H1 (cell line): ENCODE data around the gene INF2. TPM values are rescaled to one million over a fixed set of nuclear protein-coding genes. Genes with fewer than 3 reads are reported as not detected.

Source experiments
- CTCF ChIA-PET: fragments of 300-600 bp; sonication (Branson Sonifier 250); formaldehyde crosslinking; loops from one replicate; lab custom pipeline; 2021; ENCODE audit not compliant: partially characterized antibody; lab: Charles Lee
- POLR2A ChIA-PET: fragments of 300-600 bp; sonication (Branson Sonifier 250); formaldehyde crosslinking; loops from one replicate; lab custom pipeline; 2021; ENCODE audit warnings: inconsistent platforms; ENCODE audit not compliant: partially characterized antibody; lab: Charles Lee
- DNase-seq, 2 experiments: peaks; one replicate each; pipeline versions ENCODE4 v3.0.0 to v3.0.0-alpha.2; 2010 to 2022; ENCODE audit warnings: low spot score in 2 of 2, low read depth in 1 of 2, mixed read lengths in 1 of 2
- FAIRE-seq: peaks from 2 replicates; lab custom pipeline; 2011; peaks lifted over from hg19 to GRCh38; lab: Jason Lieb, UNC
- H2AFZ ChIP-seq: 2 replicates; pipeline ENCODE4 v1.8.1; 2012; ENCODE audit warnings: low read length, inconsistent platforms
- H2AK5ac ChIP-seq: 2 replicates; pipeline ENCODE4 v1.6.1; 2013; ENCODE audit warnings: low read depth, low read length
- H2BK120ac ChIP-seq: replicated peaks from 2 replicates; pipeline ENCODE3; 2013; ENCODE audit warnings: low read depth, low read length, inconsistent platforms
- H2BK12ac ChIP-seq: 2 replicates; pipeline ENCODE4 v1.6.1; 2013; ENCODE audit warnings: low read depth, low read length
- H2BK15ac ChIP-seq: 2 replicates; pipeline ENCODE4 v1.6.1; 2013; ENCODE audit warnings: low read length
- H2BK20ac ChIP-seq: 2 replicates; pipeline ENCODE4 v1.6.1; 2013; ENCODE audit warnings: low read length
- H2BK5ac ChIP-seq: 2 replicates; pipeline ENCODE4 v1.6.1; 2013; ENCODE audit warnings: low read depth, low read length
- H3K14ac ChIP-seq: 2 replicates; pipeline ENCODE4 v1.6.1; 2013; ENCODE audit warnings: inconsistent platforms; ENCODE audit not compliant: insufficient read length
- H3K18ac ChIP-seq: 2 replicates; pipeline ENCODE4 v1.6.1; 2013; ENCODE audit warnings: low read length; ENCODE audit errors: extremely low read depth
- H3K23ac ChIP-seq: 2 replicates; pipeline ENCODE4 v1.6.1; 2013; ENCODE audit warnings: inconsistent platforms; ENCODE audit not compliant: insufficient read length
- H3K23me2 ChIP-seq: 2 replicates; pipeline ENCODE4 v1.6.1; 2013; ENCODE audit warnings: low read depth, low read length
- H3K27ac ChIP-seq: 2 replicates; pipeline ENCODE4 v1.6.1; 2011; ENCODE audit warnings: low read depth, low read length, inconsistent platforms
- H3K27me3 ChIP-seq, 4 experiments: replicated peaks in 1 of 4; 1 replicate in 1 of 4; 2 replicates in 3 of 4; pipeline versions ENCODE4 v1.6.1 to v1.8.1; 2011 to 2013; ENCODE audit warnings: low read length in 3 of 4, mild to moderate bottlenecking in 3 of 4, inconsistent platforms in 2 of 4, mixed read lengths in 2 of 4, moderate library complexity in 1 of 4; ENCODE audit not compliant: control insufficient read depth in 3 of 4, insufficient read depth in 3 of 4; ENCODE audit errors: extremely low read depth in 1 of 4
- H3K36me3 ChIP-seq, 4 experiments: 2 replicates each; pipeline versions ENCODE4 v1.6.1 to v1.8.1; 2011 to 2013; ENCODE audit warnings: mild to moderate bottlenecking in 4 of 4, low read length in 3 of 4, moderate library complexity in 2 of 4, control low read depth in 1 of 4, inconsistent platforms in 1 of 4; ENCODE audit not compliant: insufficient read depth in 4 of 4, control insufficient read depth in 2 of 4
- H3K4ac ChIP-seq: replicated peaks from 2 replicates; pipeline ENCODE3; 2013; ENCODE audit warnings: low read length, low read depth, mixed read lengths, inconsistent platforms; ENCODE audit not compliant: insufficient read length
- H3K4me1 ChIP-seq, 4 experiments: replicated peaks in 1 of 4; 1 replicate in 1 of 4; 2 replicates in 3 of 4; pipeline versions ENCODE4 v1.6.1 to v1.8.1; 2011 to 2013; ENCODE audit warnings: low read length in 3 of 4, inconsistent platforms in 2 of 4, mixed read lengths in 1 of 4; ENCODE audit not compliant: insufficient read depth in 4 of 4, control insufficient read depth in 3 of 4
- H3K4me2 ChIP-seq, 2 experiments: 2 replicates each; pipeline versions ENCODE4 v1.6.1 to v1.8.1; 2011 to 2013; ENCODE audit warnings: low read depth in 2 of 2, low read length in 2 of 2, control low read depth in 1 of 2, inconsistent platforms in 1 of 2, mild to moderate bottlenecking in 1 of 2; ENCODE audit not compliant: insufficient read depth in 1 of 2
- H3K4me3 ChIP-seq, 4 experiments: fragments of 200-600, 300-600 bp in 1 of 4; sonication (generic), shearing (Covaris generic), sonication (Bioruptor Twin) in 1 of 4; 2 replicates each; pipeline versions ENCODE4 v1.5.1 to v1.8.1; 2011 to 2016; ENCODE audit warnings: low read length in 4 of 4, low read depth in 3 of 4, control low read depth in 2 of 4, inconsistent platforms in 2 of 4, mild to moderate bottlenecking in 2 of 4, mixed read lengths in 1 of 4, moderate library complexity in 1 of 4; ENCODE audit not compliant: insufficient read depth in 2 of 4; ENCODE audit errors: extremely low read depth in 1 of 4
- H3K56ac ChIP-seq: replicated peaks from 2 replicates; pipeline ENCODE3; 2013; ENCODE audit warnings: low read depth, mild to moderate bottlenecking, mixed read lengths, low read length, inconsistent platforms; ENCODE audit not compliant: insufficient read length
- H3K79me1 ChIP-seq: 2 replicates; pipeline ENCODE4 v1.6.1; 2013; ENCODE audit warnings: low read depth, low read length, control low read depth
- H3K79me2 ChIP-seq, 2 experiments: 2 replicates each; pipeline versions ENCODE4 v1.6.1 to v1.8.1; 2012 to 2013; ENCODE audit warnings: low read length in 2 of 2, mild to moderate bottlenecking in 2 of 2, inconsistent platforms in 1 of 2; ENCODE audit not compliant: insufficient read depth in 2 of 2, control insufficient read depth in 1 of 2
- H3K9ac ChIP-seq, 4 experiments: replicated peaks in 1 of 4; 1 replicate in 1 of 4; 2 replicates in 3 of 4; pipeline versions ENCODE4 v1.6.1 to v1.8.1; 2011 to 2013; ENCODE audit warnings: low read depth in 3 of 4, low read length in 3 of 4, control low read depth in 2 of 4, mild to moderate bottlenecking in 2 of 4, moderate library complexity in 2 of 4, inconsistent platforms in 1 of 4; ENCODE audit errors: extremely low read depth in 1 of 4
- H3K9me3 ChIP-seq, 2 experiments: 2 replicates each; pipeline versions ENCODE4 v1.6.1 to v1.8.1; 2012 to 2013; ENCODE audit warnings: mild to moderate bottlenecking in 2 of 2, moderate library complexity in 2 of 2, control low read depth in 1 of 2, inconsistent platforms in 1 of 2, low read depth in 1 of 2, low read length in 1 of 2, mixed read lengths in 1 of 2; ENCODE audit not compliant: insufficient read depth in 2 of 2
- H4K20me1 ChIP-seq, 2 experiments: replicated peaks in 1 of 2; 2 replicates each; pipeline versions ENCODE3 to v1.8.1; 2011 to 2013; ENCODE audit warnings: inconsistent platforms in 2 of 2, low read length in 2 of 2, mild to moderate bottlenecking in 1 of 2; ENCODE audit not compliant: insufficient read depth in 2 of 2, control insufficient read depth in 1 of 2
- H4K5ac ChIP-seq: 2 replicates; pipeline ENCODE4 v1.6.1; 2013; ENCODE audit warnings: low read length, low read depth, mixed read lengths, inconsistent platforms; ENCODE audit not compliant: insufficient read length
- H4K8ac ChIP-seq: 2 replicates; pipeline ENCODE4 v1.8.0; 2013; ENCODE audit warnings: mild to moderate bottlenecking, moderate library complexity, low read length, inconsistent platforms; ENCODE audit not compliant: insufficient read depth; ENCODE audit errors: extremely low read depth
- H4K91ac ChIP-seq: replicated peaks from 2 replicates; pipeline ENCODE3; 2013; ENCODE audit warnings: low read length, mixed read lengths, inconsistent platforms; ENCODE audit not compliant: insufficient read length
- CBX5 ChIP-seq: fragments of 300-800, 300-1000 bp; sonication (generic); IDR thresholded peaks from 2 replicates; pipeline ENCODE4 v1.7.1; 2016; ENCODE audit warnings: antibody characterized with exemption, low read length, low read depth
- GTF2F1 ChIP-seq: IDR thresholded peaks from 2 replicates; pipeline ENCODE4 v1.6.1; 2012; ENCODE audit warnings: low read depth, low read length, improper control_type of control experiment, borderline replicate concordance
- RBBP5 ChIP-seq: IDR thresholded peaks from 2 replicates; pipeline ENCODE4 v1.7.1; 2012; ENCODE audit warnings: low read depth, mild to moderate bottlenecking, inconsistent platforms, low read length, moderate library complexity, borderline replicate concordance
- RFX5 ChIP-seq: IDR thresholded peaks from 2 replicates; pipeline ENCODE4 v1.6.1; 2011; ENCODE audit warnings: low read depth, low read length, improper control_type of control experiment, borderline replicate concordance
- SIX5 ChIP-seq: IDR thresholded peaks from 2 replicates; pipeline ENCODE4 v1.6.1; 2011; ENCODE audit warnings: mild to moderate bottlenecking, low read depth, low read length
- SRF ChIP-seq: IDR thresholded peaks from 2 replicates; pipeline ENCODE4 v1.6.1; 2011; ENCODE audit warnings: mild to moderate bottlenecking, low read depth, low read length, moderate library complexity
- TBP ChIP-seq: IDR thresholded peaks from 2 replicates; pipeline ENCODE4 v1.6.1; 2011; ENCODE audit warnings: low read depth, low read length, improper control_type of control experiment
- TEAD4 ChIP-seq: IDR thresholded peaks from 2 replicates; pipeline ENCODE4 v1.6.1; 2012; ENCODE audit warnings: low read depth, low read length, inconsistent platforms, mixed read lengths
- WGBS, 2 experiments: shearing (Covaris generic) in 1 of 2; methylation state at CpG; one replicate each; pipeline versions ENCODE4 v1.1.6 to v1.1.7; 2013 to 2015; ENCODE audit warnings: low lambda C conversion rate in 2 of 2, mixed read lengths in 2 of 2, inconsistent platforms in 1 of 2, low coverage in 1 of 2, missing lambda C conversion rate in 1 of 2; ENCODE audit not compliant: insufficient replicate concordance in 2 of 2, insufficient coverage in 1 of 2, insufficient read length in 1 of 2; ENCODE audit errors: extremely low coverage in 1 of 2, missing lambda C conversion rate in 1 of 2; 5-methylcytosine and 5-hydroxymethylcytosine counted together
- polyA plus RNA-seq, 7 experiments: library from polyadenylated mRNA; depleted of rRNA in 3 of 7; stranded (reverse) in 5 of 7; unstranded in 2 of 7; fragments of >200 nt in 5 of 7; fragments of 200-250 nt in 2 of 7; gene quantifications; 1 replicate in 5 of 7; 2 replicates in 1 of 7; 4 replicates in 1 of 7; pipeline versions ENCODE4 v1.2.1 to v1.2.3, GENCODE V29; 2011 to 2013; ENCODE audit warnings: missing spikeins in 2 of 7, mixed read lengths in 2 of 7
- total RNA-seq: library from RNA; stranded (reverse); fragmentation: NEBNext Ultra II Directional; extraction: Animal tissue kit (Norgen Biotek cat#: 25700); gene quantifications from 2 replicates; pipeline ENCODE4 v1.2.1, GENCODE V29; 2021
- TF ChIP-seq, protein P1 (sequence below), 3 experiments: IDR thresholded peaks; 1 replicate in 2 of 3; 2 replicates in 1 of 3; pipeline versions ENCODE4 v1.5.1 to v1.6.1; 2011; ENCODE audit warnings: low read length in 3 of 3, mild to moderate bottlenecking in 3 of 3, inconsistent platforms in 2 of 3, low read depth in 1 of 3, moderate library complexity in 1 of 3; ENCODE audit not compliant: insufficient read depth in 1 of 3; ENCODE audit errors: control extremely low read depth in 1 of 3

The INF2 gene
- total and polyA plus RNA-seq, 2 of the 8 experiments (the other 6 are each of a cell fraction or from before 2014, with no cell fraction given) = 29.1 to 59.5 TPM

DNA sequence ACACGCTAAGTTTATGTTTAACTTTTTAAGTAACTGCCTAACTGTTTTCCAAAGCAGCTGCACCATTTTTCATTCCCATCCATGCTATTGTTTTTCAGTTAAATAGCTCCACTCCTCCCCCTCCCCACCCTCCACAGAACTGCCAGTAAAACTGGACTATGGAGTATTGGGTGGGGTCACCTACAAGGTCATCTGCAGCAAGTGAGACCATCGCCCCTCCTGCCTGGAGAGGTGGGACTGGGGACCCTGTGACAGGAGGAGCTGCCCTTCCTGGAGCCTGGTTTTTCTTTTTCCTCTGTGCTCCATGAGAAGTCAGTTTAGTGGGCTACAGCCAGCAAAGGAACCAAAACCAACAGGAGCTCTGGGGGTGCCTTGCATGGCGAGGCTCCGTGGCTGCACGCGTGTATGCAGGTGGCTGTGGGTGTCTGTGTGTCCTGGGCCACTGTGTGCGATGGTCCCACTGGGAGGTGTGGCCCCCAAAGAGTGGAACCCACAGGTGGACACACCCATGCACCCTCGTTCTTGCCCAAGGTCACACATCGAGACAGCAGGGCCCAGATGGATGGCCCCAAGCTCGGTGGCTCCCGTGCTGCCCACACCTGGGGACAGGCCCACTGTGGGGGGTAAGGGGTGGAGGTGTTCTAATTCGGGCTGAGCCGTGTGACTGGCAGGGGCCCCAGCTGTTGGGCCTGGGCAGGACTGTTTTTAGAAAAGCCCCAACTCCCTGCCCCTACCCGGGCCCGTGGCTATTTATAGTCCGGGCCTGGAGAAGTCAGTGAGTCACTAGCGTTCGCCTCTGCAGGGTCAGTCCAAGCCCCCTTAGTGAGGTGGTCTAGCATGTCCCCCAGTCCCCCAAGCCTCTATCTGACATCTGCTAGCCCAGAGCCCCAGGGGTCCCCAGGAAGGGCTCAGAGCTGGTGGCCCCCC lies 32.4 kb downstream of the INF2 start:
- WGBS, 2 experiments = 90% methylated on average over 17 of the region's 18 CpGs; no CpG with 5 or more reads in 1 of the 2 experiments
- no peak overlapping the region for H4K91ac ChIP-seq
- H2AFZ ChIP-seq = no peak overlapping the region
- DNase-seq (no peak), FAIRE-seq (no peak)
- H4K5ac ChIP-seq = no peak overlapping the region
- H2BK120ac ChIP-seq = no peak overlapping the region
- no peak overlapping the region for H2BK20ac ChIP-seq
- no peak overlapping the region for H3K9ac ChIP-seq
- H3K56ac ChIP-seq = no peak overlapping the region
- H3K18ac ChIP-seq = no peak overlapping the region
- no peak overlapping the region for H3K4ac ChIP-seq
- H3K23ac ChIP-seq = no peak overlapping the region
- H2BK5ac ChIP-seq = no peak overlapping the region
- POLR2A ChIA-PET = interaction anchor here (0.6 to 2.7 kb wide), 9 partner anchors 9 to 71 kb away, joined by 3 to 10 read pairs (median 4); partner anchors contain the start of gene SIVA1
- no peak overlapping the region; the same call in 1 of the 2 replicates for H4K8ac ChIP-seq
- H3K79me1 ChIP-seq = no peaks in the 10 kb centered on the region
- peaks cover 0 to 3% (median 0%) of the 10 kb centered on the region in 4 experiments; a peak in 1 of 8 replicates for H3K36me3 ChIP-seq
- H4K20me1 ChIP-seq = peaks cover 0 to 4% of the 10 kb centered on the region in 2 experiments
- no peak overlapping the region for H2BK12ac ChIP-seq
- H3K14ac ChIP-seq = no peak overlapping the region
- no peaks in the 10 kb centered on the region; a peak in 1 of 7 replicates for H3K27me3 ChIP-seq
- H3K27ac ChIP-seq = no peak overlapping the region
- H3K79me2 ChIP-seq = no peaks in the 10 kb centered on the region
- CTCF ChIA-PET = interaction anchor here (0.8 to 2.8 kb wide), 9 partner anchors 9 to 430 kb away, joined by 3 to 16 read pairs (median 3); no protein-coding TSS in a partner anchor
- H3K23me2 ChIP-seq = peaks cover 9% of the 10 kb centered on the region; the same call in 1 of the 2 replicates
- H3K4me1 ChIP-seq = peaks cover 0 to 18% (median 10%) of the 10 kb centered on the region in 4 experiments; a peak in 6 of 7 replicates
- H2AK5ac ChIP-seq = no peak overlapping the region
- H3K4me2 ChIP-seq = no peak overlapping the region
- no peaks in the 10 kb centered on the region for H3K9me3 ChIP-seq
- no peak overlapping the region for H3K4me3 ChIP-seq
- H2BK15ac ChIP-seq = no peak overlapping the region
- TF ChIP-seq SRF (no peak), GTF2F1 (no peak), RFX5 (no peak), CBX5 (no peak), TEAD4 (no peak), RBBP5 (no peak), SIX5 (no peak), TBP (no peak)
- TF ChIP-seq, protein P1, sequence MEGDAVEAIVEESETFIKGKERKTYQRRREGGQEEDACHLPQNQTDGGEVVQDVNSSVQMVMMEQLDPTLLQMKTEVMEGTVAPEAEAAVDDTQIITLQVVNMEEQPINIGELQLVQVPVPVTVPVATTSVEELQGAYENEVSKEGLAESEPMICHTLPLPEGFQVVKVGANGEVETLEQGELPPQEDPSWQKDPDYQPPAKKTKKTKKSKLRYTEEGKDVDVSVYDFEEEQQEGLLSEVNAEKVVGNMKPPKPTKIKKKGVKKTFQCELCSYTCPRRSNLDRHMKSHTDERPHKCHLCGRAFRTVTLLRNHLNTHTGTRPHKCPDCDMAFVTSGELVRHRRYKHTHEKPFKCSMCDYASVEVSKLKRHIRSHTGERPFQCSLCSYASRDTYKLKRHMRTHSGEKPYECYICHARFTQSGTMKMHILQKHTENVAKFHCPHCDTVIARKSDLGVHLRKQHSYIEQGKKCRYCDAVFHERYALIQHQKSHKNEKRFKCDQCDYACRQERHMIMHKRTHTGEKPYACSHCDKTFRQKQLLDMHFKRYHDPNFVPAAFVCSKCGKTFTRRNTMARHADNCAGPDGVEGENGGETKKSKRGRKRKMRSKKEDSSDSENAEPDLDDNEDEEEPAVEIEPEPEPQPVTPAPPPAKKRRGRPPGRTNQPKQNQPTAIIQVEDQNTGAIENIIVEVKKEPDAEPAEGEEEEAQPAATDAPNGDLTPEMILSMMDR (IDR thresholded peaks at IDR 0.05; ENCODE audit: control extremely low read depth in 1 of 3, insufficient read depth in 1 of 3, low read depth in 1 of 3, low read length in 3 of 3) = no peak
